NCI-H446 (cell line): ENCODE measurements around the gene KLHDC10.
"Not testable (repeated sequence)": the region's sequence is repeated elsewhere in the genome, so short reads cannot be mapped to it uniquely, and the experiment has no call there.

Source experiments
- DNase-seq, 2 experiments: peaks; one replicate each; lab custom pipeline; 2025; lab: John Stamatoyannopoulos, UW

Gene KLHDC10

DNA sequence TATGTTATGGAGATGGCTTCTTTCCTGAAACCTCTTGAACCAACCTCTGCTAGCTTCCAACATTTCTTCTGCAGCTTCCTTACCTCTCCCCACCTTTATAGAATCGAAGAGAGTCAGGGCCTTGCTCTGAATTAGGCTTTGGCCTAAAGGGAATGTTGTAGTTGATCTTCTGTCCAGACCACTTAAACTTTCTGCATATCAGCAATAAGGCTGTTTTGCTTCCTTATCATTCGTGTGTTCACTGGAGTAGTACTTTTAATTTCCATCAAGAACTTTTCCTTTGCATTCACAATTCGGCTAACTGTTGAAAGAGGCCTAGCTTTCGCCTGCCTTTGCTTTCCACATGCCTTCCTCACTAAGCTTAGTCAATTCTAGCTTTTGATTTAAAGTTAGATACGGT lies 48.0 kb downstream of the KLHDC10 start:
- DNase-seq = no peak

DNA sequence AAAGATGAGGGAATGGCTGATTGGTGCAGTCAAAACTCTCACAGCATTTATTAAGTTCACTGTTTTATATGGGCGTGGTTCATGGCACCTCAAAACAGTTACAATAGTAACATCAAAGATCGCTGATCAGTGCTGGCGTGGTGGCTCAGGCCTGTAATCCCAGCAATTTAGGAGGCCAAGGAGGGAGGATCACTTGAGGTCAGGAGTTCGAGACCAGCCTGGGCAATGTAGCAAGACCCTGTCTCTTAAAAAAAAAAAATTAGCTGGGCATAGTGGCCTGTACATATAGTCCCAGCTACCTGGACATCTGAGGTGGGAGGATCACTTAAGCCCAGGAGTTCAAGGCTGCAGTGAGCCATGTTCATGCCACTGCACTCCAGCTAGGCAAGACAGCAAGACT lies 48.5 kb downstream of the KLHDC10 start:
- no peak for DNase-seq

DNA sequence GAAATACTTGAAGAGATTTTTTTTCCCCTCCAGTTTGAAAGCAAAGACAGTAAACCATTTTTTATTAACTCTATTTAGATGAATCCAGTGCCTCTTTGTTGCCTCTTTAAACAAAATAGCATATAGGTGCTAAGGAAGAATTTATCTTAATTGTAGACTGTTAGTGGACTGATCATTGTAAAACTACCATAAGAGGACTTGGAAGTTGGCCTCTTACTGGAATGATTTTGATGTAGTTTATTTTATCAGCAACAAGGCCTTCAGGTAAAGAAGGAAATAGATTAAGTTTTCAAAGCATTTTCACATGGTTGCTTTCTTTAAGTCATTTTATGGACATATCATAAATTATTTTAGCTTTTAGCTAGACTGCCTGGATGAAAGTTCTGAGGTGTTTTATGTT lies 53.2 kb downstream of the KLHDC10 start:
- DNase-seq = no peak

DNA sequence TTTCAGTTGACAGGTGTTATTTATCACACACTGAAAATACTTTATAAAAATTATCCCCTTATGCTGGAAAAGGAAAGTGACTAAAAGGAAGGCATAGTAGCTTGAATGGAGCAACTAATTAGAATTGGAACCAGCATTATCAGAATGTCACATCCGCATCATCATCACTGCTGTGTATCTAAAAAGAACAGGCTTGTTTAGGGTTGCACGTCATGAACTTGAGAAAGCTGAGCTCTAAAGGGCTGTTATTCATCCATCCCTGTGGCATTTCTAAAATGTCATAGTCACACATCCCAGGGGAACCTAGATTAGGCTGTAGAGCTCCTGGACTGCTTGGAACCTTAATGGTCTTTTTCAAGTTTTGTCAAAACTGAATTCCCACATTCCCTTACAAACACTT lies 54.4 kb downstream of the KLHDC10 start:
- DNase-seq = no peak

DNA sequence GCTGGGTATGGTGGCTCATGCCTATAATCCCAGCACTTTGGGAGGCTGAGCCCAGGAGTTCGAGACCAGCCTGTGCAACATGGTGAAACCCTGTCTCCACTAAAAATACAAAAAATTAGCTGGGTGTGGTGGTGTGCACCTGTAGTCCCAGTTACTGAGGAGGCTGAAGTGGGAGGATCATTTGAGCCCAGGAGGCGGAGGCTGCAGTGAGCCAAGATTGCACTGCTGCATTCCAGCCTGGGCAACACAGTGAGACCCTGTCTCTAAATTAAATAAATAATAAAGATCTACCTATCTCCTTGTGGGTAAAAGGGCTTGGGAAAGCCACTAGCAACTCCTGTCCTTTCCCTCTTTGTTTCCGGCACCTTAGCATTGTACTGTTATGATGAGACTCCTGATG lies 56.5 kb downstream of the KLHDC10 start:
- DNase-seq = not testable (repeated sequence)

DNA sequence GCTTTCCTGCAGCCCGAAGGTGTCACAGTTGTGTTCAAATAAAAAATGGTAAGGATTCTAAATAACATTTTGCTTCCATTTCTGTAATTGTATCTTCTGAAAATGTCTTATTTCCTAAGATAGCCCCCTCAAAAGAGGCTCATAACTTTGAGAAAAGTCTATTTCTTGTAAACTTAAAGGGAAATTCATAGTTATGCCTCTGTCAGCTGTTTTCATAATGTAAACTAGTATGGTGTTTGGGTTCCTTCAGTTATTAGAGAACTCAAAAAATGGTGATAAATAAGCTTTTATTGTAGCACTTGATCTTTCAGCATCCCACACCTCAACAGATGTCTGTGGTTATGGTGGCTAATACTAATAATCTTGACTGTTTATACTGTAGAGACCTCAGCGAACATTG lies 57.1 kb downstream of the KLHDC10 start:
- DNase-seq = no peak

DNA sequence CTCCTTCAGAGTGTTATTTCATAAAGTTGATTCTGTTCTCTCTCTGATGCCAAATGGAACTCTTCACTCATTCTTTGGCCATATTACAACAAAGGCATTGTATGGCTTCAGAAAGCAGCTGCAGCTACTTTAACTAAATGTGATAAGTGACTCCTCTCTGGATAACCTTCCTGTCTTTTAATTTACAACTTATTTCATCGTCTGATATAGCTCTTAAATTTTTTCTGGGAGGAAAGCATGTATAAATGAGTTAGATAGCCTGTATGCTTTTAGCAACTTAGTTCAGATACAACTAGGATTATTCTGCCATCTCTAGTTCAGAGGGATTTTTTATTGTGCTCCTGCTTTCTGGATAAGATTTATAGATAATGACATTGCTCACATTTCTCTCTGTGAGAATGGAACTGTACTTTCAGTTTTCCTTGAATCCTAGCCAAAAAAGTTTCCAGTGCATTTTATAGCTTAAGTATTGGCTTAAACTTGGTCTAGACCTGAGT lies 57.5 kb downstream of the KLHDC10 start:
- no peak for DNase-seq

DNA sequence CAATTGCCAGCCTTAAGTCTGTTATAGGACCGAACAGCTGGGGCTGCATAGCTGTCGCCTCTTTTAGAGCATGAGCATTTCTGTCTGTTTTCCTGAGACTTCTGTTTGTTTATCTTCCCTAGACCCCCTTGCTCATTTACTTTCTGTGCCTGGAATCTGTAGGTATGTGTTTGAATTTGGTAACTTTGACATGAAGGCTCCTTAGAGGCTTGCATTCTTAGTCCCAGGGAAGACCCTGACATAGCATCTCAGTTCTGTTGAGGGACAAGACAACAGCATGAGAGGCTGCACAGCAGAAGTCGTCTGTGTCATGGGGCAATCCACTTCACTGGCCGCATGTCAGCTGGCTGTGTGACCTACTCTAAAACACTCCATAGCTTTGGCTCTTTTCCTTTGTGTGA lies 58.7 kb downstream of the KLHDC10 start:
- DNase-seq = no peak

DNA sequence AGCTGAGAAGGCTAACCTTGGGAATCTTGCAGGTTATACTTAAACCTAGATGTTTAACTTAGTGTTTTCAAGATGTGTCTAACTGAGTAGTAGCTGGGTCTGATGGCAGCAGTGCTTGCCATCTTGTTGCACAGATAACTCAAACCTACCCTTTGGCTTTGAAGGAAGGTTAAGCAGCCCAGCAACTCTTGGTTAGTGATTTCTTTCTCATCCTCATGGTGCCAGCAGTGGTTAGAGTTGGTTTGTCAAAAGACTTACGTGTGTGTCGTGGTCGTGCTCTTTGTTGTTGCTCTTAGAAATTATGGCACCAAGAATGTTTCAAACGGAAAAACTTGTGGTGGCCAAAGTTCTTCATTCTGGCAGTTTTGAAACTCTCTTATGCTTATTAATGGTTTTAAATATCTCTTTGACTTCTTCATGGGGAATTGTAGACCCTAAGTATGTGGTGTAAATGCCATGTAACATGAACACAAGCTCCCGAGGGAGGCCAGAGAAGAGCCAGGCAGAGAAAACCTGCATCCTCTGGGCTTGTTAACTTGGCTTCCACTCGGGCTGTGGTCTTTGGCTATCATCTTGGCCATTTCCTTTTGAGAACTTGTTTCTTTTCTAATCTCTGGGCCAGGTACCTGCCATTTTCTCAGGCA lies 61.0 kb downstream of the KLHDC10 start:
- DNase-seq = no peak

DNA sequence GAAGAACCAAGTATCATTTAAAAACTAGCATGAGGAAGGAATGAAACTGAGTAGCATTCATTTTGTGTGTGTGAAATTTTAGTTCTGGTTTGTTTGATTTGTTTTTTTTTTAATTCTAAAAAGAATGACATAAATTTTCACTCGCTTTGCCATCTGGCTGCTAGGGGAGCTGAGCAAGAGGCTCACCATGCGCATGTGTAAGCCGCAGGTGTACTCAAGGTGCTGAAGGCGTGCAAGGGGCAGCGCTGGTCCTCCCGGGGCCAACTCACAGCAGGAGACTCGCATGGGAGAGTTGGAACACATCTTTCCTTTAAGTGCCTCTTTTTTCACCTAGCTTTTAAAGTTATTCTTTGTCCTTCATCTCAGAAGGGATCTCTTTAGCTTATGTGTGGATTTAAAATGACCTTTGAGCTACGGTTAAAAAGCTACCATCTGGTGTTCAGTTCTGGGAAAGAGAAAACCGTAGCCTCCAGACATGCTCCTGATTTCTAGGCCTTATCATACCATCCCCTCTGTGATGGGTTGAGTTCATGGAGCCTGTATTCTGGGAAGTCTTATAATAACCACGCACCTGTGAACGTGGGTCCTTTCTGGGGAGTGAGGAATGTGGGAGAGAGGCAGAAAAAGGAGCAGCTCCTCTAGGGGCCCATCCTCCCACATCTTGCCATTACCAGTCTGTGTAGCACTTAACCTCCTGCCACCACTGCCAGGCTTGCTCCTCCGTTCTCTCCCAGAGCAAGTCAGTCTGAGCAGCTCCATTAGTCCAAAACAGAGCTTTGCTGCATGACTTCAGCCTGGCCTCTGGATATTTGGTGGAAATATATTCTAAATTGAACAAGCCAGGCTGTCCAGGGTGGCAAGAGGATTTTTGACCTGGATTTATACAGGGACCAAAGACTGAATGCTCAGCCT lies 61.9 kb downstream of the KLHDC10 start:
- no peak for DNase-seq

DNA sequence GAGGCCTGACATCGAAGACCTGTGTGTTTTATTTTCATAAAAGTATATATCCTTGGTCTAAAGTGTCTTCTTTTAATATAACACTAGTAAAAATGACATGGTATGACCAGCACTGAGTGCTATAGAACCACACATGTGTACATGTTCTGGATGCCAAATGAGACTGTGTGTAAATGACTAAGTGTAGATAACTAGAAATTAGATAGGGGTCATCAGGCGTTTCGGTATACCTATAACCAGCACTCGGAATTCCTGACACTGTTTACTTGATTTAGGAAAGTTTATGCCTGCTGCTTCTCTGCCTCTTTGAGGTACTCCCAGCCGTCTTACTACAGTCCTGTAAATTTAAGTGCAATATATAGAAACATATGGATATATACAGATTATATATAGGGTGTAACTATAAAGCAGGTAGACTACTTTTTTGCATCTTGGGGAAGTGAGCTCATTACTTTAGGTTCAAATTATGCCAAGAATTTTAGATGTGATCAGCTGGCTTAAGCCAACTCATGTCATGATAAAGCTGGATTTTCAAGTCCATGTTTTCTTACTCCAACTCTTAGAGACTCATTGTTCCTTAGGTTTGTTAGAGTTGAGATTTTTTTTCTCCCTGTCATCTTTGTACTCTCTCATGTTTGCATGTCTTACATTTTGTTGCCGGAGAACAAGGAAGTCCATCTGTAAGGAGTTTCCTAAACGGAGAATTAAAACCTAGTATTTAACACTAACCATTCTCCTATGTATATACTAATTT lies 62.9 kb downstream of the KLHDC10 start:
- no peak for DNase-seq

DNA sequence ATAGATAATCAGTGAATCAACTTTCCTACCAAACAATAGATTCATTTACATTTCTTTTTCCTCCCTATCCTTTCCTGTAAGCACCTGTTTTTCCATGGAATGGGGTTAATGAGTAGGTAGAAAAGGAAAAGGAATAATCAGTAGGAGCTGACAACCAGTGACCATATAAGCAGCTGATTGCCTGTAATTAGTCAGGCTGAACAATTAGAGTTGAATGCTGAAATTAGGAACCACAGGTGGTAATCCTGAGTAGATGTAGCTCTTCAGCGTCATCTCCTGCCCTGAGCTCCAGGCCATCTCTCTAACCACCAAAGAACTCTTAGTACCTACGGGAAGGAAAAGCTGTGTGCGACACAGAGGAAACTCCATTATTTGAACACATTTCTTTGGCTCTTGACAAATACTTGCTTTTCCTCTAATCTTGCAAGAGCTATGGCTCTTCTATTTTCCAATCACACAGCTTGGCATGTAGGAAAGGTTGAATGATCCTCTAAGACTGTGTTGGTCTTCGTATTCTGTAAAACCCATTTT lies 63.8 kb downstream of the KLHDC10 start:
- no peak for DNase-seq

DNA sequence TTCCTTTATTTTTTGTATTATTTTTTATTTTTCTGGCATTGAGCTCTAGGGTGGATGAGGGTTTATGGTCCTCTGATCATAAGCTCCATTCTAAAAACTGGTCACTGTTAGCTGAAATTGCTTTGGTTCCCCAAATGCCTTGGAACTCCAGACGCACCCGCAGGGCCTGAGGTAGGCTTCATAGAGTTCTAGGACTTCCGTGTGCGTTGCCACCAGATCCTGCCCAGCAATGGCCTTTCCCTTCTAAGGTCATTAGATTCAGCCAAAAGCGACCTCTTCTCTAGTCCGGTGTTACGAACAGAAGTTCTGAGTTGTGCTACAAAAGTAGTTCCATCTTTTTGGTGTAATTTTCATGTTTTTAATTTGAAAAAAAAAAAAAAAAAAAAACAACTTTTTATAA lies 64.4 kb downstream of the KLHDC10 start:
- DNase-seq = no peak

DNA sequence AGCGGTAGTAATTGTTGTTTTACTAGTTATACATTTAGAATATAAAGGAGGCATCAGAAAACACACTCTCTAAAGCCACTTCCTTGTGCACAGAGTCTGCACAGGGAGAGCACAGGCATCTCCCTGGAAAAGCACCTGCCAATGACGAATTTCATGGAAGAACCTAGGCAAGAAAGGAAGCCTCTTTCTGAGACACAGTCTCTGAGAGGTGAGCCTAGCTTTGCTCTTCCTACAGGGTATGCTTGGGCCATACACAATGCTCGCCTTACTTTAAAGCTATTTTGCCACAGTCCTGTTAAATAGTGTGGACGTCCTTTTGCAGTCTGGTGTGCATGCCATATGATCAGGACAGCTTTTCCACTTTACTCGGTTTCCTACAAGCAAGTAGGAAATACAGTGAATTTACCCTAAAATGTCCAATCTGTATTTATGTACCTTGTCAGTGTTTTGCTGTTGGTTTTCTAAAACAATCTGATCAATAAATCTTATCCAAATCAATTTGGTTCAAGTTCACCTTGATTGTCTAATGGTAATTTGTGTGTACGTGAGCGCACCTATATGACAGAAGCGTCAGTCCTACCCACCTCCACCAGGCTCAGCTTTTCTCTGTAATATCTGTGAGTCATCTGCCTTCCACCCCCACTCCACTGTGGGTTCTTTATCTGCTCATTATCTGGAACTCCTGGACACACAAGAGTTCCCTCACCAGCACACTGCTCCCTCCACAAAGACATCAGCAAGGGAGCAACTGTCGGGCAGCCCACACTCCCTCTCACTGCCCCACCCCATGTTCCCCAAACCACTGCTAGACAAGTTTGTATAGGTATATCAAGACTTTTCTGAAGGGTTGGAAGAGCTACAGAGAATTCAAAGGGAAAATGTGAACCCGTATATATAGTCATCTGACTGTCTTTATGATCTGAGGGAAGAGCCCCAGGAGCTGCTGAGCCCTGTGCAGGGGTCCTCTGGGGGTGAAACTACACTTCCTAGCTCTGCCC lies 65.2 kb downstream of the KLHDC10 start:
- no peak for DNase-seq

DNA sequence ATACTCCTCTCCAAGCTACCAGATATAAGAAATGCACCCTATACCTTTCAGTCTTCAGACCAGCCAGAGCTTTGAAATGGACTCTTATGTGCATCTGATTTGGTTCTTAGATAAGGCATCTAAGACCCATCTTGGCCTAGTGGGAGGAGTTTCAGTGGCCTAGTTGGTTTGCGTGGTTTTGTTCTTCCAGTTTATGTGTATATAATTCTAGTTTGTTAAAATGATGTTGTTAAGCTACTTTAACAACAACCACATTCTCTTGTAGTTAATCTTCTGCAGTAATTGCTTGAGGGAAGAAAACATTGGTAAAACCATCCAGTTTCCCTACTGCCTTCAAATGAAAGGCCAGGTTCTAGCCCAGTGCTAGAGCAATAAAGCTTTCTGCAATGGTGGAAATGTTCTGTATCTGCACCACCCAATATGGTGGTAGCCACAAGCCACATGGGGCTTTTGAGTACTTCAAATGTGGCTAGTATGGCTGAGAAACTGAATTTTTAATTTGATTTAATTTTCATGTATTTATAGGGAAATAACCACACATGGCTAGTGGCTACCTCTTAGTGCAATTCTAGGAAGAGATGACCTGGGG lies 66.3 kb downstream of the KLHDC10 start:
- no peak for DNase-seq

DNA sequence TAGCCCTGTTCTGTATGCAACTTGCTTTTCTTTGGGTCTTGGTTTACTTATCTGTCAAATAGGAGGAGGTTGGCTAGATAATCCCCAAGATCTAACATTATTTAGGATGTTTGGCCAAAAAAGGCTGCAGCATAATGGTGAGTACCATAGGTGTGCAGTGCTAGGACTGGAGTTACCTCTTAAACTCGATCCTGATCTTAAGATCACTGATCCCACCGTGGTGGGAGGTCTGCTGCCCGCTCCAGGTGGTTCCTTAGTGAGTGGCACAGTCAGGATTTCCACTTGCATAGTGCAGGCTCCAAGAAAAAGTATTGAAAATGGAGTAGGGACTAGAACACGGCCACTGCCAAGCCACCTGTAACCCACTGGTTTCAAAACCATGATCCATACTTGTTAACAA lies 66.9 kb downstream of the KLHDC10 start:
- no peak for DNase-seq

DNA sequence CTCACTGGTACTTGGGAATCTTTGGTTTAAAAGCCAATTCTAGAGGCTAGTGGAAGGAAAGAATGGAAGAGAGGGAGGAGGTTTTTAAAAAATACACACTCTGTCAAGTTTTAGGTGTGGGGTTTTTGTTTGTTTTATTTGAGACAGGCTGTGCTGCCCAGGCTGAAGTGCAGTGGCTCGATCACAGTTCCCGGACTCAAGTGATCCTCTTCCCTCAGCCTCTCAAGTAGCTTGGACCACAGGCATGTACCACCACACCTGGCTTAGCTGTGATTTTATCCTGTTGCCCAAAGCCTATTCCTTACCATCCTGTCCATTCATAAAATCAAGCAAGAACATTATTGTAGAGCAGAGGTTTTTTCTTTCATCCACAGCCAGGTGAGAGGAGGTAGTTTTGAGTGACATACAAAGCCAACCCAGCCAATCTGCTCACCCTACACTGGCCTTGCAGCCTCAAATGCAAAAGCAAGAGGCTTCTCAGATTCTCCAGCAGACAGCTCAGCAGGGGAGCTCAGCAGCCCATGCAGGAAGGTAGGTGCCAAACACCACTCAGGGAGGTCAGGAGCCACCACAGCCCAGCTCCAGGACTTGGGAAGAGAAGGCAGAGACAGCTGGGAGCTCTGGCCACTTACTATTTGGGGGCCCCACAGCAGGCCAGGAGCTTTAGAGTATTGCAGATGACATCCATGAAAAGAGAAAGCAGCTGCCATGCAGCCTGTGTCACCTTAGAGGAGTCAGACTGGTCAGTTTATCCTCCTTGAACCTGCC lies 69.0 kb downstream of the KLHDC10 start:
- no peak for DNase-seq

DNA sequence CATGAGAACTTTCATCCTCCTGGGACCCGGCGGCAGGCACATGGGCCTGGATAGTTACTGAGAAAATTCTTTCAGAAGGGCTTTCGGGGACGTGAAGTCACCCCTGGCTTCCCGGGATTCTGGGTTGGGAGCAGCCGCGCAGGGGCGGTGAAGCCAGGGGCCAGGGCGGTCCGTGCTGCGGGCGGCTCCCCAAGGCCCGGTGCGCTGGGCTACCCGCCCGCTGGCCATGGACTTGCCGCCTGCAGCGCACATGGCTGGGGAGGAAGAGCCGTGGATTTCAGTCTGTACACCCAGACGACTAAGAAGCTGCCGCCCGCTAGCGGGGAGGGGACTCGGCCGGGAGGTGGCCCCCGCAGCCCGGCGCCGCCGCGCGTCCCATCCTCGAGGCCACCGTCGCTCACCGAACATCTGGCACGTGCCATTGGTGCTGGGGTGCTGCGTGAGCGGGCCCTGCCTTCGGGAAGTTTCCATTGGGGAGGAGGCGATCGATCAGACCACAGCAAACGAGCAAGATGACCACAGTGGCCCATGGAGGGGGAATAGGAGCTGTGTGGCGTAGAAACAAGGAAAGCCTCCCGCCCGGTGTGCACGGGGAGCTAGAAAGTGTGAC lies 70.3 kb downstream of the KLHDC10 start:
- no peak for DNase-seq

DNA sequence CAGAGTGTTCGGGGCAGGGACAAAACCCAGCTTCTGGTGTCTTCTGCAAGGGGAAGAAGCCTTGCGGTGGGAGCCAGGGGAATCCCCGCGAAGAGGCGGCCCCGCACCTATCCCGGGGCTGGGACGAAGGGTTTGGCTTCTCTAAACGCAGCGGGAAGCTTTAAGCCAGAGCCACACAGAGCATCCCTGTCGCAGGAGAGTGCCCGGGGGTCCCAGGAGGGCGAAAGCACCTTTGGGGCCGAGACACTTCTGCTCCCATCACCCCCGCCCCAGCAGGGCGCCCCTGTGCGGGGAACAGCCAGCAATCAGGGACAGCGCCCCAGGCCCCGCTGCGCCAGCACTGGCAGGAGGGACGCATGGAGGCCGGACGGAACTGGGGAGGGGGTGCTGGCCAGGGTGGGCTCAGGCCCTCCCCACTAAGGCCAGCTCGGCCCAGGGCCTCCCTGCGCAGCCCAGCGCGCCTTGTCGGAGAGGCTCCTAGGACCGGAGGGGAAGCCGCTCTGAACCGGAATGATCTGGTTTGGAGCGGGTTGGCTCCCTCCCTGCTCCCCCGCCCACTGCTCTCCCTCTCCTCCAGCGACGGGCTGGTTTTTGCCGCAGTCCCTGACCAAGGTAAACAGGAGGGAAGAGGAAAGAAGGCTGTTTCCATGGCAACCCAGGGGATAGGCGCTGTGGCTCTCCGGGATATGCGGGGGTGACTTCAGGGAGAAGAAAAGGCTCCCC lies 71.0 kb downstream of the KLHDC10 start:
- DNase-seq = no peak
